H1 (cell line): Measurements from ENCODE around the gene TOMM5. TPM values are rescaled to one million over a fixed set of nuclear protein-coding genes. Genes with fewer than 3 reads are reported as not detected.

Source experiments
- CHD2 ChIP-seq: IDR thresholded peaks from 2 replicates; pipeline ENCODE4 v1.6.1; 2012; ENCODE audit warnings: low read length, improper control_type of control experiment
- FOSL1 ChIP-seq: IDR thresholded peaks from 2 replicates; pipeline ENCODE4 v1.6.1; 2011; ENCODE audit warnings: mild to moderate bottlenecking, low read depth, low read length, moderate library complexity; ENCODE audit not compliant: insufficient read depth
- KDM1A ChIP-seq: fragments of 200-600, 300-600 bp; sonication (generic); IDR thresholded peaks from 2 replicates; pipeline ENCODE4 v1.7.1; 2016; ENCODE audit warnings: mild to moderate bottlenecking, low read length, borderline replicate concordance
- POLR2A ChIP-seq, 2 experiments: IDR thresholded peaks; 1 replicate in 1 of 2; 2 replicates in 1 of 2; pipeline ENCODE4 v1.6.1; 2011; ENCODE audit warnings: low read depth in 2 of 2, low read length in 2 of 2, mild to moderate bottlenecking in 2 of 2; ENCODE audit errors: control extremely low read depth in 1 of 2
- TAF1 ChIP-seq: IDR thresholded peaks from 2 replicates; pipeline ENCODE4 v1.6.1; 2011; ENCODE audit warnings: mild to moderate bottlenecking, low read depth, low read length
- polyA plus RNA-seq, 7 experiments: library from polyadenylated mRNA; depleted of rRNA in 3 of 7; stranded (reverse) in 5 of 7; unstranded in 2 of 7; fragments of >200 nt in 5 of 7; fragments of 200-250 nt in 2 of 7; gene quantifications; 1 replicate in 5 of 7; 2 replicates in 1 of 7; 4 replicates in 1 of 7; pipeline versions ENCODE4 v1.2.1 to v1.2.3, GENCODE V29; 2011 to 2013; ENCODE audit warnings: missing spikeins in 2 of 7, mixed read lengths in 2 of 7
- total RNA-seq: library from RNA; stranded (reverse); fragmentation: NEBNext Ultra II Directional; extraction: Animal tissue kit (Norgen Biotek cat#: 25700); gene quantifications from 2 replicates; pipeline ENCODE4 v1.2.1, GENCODE V29; 2021

Gene TOMM5
- total and polyA plus RNA-seq, 2 of the 8 experiments (the other 6 are each of a cell fraction or from before 2014, with no cell fraction given), result 171 to 174 TPM

- TF ChIP-seq KDM1A, result no peak
- no peak for TF ChIP-seq TAF1
- no peak for TF ChIP-seq CHD2
- TF ChIP-seq POLR2A (IDR thresholded peaks at IDR 0.05; ENCODE audit: control extremely low read depth in 1 of 2, low read depth in 2 of 2, low read length in 2 of 2), result no peak
- no peak for TF ChIP-seq FOSL1
These were observed 19.6 kb upstream of the TOMM5 start (continued) for GRCh38 chr9:37611961-37612360.
